Urothelium cell line (cell line): Measurements from ENCODE around the gene KIAA1671.
A peak's percentile ranks its signal among the peaks of the same experiment; 100 is the strongest.

Source experiments
- DNase-seq: peaks from one replicate; pipeline ENCODE4 v3.0.0; 2011; ENCODE audit warnings: low spot score, mixed read lengths
- FAIRE-seq: peaks from 2 replicates; lab custom pipeline; 2011; peaks lifted over from hg19 to GRCh38; lab: Jason Lieb, UNC

KIAA1671 gene

DNA sequence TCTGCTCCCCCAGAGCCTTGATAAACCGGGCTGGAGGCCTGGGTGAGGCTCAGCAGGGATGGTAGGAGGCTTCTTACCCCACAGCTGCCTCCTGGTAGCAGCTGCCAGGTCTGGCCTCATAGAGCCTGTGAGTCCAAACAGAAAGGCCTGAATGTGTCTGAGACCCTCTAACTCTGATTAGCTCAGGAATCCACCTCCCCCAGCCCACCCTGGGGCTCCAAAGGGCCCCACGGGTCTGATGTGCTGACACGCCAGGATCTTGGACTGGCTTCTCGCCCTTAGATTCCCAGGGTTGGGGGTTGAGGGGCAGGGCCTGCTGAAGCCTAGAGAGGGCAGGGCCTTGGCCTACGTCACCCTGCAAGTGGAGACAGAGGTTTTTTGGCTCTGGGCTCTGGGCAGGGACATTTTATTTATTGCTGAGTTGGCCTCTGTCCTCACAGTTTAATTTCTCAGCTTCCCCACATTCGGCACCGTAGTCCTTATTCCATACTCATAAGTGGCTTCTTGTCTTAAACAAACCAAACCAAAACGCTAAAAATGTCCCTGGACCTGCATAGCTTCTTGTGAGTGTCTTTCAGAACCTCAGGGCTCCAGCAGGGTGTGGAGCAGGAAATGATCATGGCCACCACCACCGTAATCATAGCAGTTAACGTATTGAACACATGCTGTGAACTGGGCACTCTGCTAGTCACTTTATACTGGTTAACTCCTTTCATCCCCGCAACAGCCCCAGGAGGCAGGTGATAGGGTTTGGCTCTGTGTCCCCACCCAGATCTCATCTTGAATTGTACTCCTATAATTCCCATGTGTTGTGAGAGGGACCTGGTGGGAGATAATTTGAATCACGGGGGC lies 25.1 kb downstream of the KIAA1671 start:
- no peak for DNase-seq
- peak; percentile 97 for FAIRE-seq

DNA sequence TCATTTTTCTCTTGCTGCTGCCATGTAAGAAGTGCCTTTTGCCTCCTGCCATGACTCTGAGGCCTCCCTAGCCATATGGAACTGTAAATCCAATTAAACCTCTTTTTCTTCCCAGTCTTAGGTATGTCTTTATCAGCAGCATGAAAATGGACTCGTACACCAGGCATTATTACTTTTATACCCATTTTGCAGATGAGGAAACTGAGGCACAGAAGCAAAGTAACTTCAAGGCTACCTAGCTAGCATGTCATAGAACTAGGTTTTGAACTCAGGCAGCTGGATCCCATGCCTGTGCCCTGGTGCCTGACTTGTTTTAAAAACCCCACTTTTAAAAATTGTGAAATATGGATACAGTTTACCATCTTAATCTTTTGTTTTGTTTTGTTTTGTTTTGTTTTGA lies 25.8 kb downstream of the KIAA1671 start:
- no peak for DNase-seq
- FAIRE-seq: peak; percentile 42

DNA sequence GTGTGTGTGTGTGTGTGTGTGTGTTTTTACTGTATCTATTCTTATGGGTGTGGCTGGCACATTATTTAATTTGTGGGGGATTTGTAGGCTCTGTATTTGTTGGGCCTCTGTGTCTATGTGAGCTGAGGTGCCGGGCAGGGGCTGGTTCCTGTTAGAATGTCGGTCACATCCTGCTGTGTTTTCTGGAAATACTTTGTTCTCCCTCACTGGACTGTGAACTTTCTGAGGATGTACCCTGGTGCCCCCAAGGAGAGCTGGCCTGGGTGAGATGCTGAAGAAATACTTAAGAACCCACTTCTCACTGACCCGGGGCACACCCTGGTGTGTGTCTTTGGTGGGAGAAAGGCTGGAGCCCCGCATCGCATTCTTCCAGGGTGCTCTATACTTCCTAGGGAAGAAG lies 28.6 kb downstream of the KIAA1671 start:
- DNase-seq (no peak), FAIRE-seq (peak; percentile 94)

- DNase-seq: no peak
- no peak for FAIRE-seq
Measured at GRCh38 chr22:24981656-24982055, 29.1 kb downstream of the KIAA1671 start.

GRCh38 chr22:24982301-24983056 lies 30.0 kb downstream of the KIAA1671 start:
- FAIRE-seq (peak; percentile 95), DNase-seq (no peak)

DNA sequence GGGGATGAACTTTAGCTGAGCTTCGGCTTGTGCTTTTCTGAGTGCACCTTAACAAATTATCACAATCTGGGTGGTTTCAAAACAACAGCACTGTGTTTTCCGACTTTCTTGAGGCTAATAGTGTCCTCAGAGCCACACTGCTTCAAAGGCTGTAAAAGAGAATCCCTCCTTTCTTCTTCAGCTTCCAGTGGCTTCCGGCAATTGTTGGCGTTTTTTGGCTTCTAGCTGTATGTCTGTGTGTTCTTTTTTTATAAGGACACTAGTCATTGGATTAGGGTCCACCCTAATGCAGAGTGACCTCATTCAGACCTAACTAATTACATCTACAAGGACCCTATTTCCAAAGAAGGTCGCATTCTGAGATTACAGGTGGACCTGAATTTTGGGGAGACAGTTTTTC lies 30.6 kb downstream of the KIAA1671 start:
- FAIRE-seq (no peak), DNase-seq (no peak)

GRCh38 chr22:24984122-24984521 lies 31.6 kb downstream of the KIAA1671 start:
- DNase-seq (no peak), FAIRE-seq (peak; percentile 98)

- DNase-seq (peak; percentile 90), FAIRE-seq (peak; percentile 100)
Measured at GRCh38 chr22:24985826-24986214, 33.3 kb downstream of the KIAA1671 start.

DNA sequence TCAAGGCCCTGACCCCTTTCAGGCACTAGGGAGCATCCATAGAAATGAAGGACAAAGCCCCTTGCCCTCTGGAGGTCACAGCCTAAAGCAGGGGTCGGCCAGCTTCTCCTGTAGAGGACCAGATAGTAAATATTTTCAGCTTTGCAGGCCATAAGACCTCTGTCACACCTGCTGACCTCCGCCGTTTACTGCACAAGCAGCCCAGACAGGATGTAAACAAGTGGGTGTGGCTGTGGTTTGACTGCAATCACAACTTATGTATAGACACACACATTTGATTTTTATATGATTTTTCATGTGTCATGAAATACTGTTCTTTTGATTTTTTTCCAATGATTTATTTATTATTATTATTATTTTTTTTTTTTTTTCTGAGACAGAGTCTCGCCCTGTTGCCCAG lies 34.3 kb downstream of the KIAA1671 start:
- FAIRE-seq (peak; percentile 95), DNase-seq (no peak)

DNA sequence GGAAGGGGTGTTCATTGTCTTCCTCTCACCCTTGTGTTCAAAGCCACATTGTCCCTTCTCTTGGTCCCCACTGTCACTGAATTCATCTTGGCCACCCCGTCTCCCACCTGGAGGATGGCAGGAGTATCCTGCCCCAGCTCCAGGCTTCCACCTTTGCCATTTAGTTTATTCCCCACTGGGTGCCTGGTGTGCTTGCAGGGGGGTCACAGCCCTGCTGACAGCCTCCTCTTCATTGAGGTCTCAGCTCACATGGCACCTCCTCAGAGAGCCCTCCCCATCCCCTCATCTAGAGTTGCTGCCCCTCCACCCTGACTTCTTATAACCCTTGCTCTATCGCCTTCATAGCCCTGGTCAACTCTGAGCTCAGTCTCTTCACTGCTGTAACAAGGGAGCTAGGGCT lies 36.6 kb downstream of the KIAA1671 start:
- peak; percentile 97 for FAIRE-seq
- no peak for DNase-seq

DNA sequence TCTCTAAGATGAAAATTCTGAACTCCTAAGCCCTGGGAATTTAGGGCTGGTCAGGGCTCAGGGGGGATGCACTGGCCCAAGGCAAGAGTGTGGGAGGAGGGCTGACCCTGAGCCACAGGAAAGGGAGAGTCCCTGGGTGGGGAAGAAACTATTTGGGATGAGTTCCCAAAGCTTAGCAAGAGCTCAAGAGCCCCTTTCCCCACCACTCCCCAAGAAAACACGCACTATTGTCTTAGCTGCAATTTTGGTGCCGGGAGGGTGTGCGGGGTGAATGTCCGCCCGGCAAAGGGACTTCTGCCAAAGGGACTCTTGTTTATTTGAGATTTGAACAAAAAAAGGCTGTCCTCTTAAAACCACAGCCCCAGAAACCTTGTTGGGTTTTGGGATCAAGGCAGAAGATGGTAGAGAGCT lies 37.0 kb downstream of the KIAA1671 start:
- DNase-seq (no peak), FAIRE-seq (no peak)

GRCh38 chr22:24990344-24990905 lies 37.9 kb downstream of the KIAA1671 start:
- DNase-seq (no peak), FAIRE-seq (peak; percentile 99)

- DNase-seq (no peak), FAIRE-seq (no peak)
Measured at GRCh38 chr22:24992946-24993345, 40.4 kb downstream of the KIAA1671 start.

GRCh38 chr22:24994070-24994763 lies 41.7 kb downstream of the KIAA1671 start:
- DNase-seq (peak; percentile 73), FAIRE-seq (peak; percentile 95)

- FAIRE-seq (no peak), DNase-seq (no peak)
Measured at GRCh38 chr22:24995649-24996180, 43.2 kb downstream of the KIAA1671 start.

DNA sequence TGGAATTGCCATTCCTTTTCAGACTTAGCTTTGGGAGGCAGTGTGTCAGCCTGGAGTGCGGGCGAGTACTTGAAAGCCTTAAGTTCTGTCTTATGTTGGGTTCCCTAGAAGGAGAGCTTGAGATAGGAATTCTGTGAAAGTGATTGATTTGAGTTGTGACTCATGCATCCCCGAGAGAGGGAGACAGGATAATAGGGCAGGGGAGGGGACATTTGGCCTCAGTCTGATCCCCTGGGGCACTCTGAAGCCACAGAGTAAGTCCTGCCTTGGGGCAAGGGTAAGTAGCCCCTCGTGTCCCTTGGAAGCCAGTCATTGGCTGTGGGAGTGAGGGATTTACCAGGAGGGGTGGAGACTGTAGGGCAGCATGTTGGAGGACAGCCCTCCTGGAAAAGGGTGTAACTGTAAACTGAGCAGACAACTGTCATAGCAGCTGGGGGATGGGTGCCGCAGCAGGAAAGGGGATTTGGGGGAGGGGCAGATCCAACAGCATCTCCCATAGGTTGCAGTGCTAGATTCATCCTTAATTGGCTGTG lies 44.0 kb downstream of the KIAA1671 start:
- peak; percentile 86 for DNase-seq
- peak; percentile 99 for FAIRE-seq

DNA sequence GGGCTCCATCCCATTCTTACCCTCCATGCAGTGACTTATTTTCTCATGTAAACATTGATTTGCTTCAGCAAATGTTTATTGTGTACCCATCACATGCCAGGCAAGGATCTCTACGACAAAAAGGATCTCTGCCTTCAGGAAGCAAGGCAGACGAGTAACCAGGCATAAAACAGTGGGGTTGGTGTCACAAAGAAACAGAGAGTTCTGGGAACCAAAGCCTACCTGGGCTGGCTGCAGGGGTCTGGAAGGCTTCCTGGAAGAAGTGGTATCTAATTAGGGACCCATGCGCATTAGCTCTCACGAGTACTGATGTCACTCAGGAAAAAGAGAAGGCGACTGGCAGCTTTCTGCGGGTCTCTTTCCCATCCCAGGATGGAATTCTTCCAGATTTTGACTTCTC lies 44.5 kb downstream of the KIAA1671 start:
- FAIRE-seq (no peak), DNase-seq (no peak)

DNA sequence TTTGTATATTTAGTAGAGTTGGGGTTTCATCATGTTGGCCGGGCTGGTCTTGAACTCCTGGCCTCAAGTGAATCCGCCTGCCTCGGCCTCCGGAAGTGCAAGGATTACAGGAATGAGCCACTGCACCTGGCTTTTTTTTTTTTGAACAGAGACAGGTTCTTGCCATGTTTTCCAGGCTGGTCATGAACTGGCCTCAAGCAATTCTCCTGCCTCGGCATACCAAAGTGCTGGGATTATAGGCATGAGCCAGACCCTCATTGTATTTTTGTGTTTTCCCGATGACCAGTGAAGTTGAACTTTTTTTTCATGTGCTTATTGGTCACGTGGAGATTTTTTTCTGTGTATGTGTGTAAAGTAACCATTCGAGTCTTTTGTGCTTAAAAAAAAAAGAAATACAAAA lies 48.2 kb downstream of the KIAA1671 start:
- DNase-seq (no peak), FAIRE-seq (no peak)

- FAIRE-seq: peak; percentile 95
Measured at GRCh38 chr22:25002241-25002985, 49.9 kb downstream of the KIAA1671 start.

DNA sequence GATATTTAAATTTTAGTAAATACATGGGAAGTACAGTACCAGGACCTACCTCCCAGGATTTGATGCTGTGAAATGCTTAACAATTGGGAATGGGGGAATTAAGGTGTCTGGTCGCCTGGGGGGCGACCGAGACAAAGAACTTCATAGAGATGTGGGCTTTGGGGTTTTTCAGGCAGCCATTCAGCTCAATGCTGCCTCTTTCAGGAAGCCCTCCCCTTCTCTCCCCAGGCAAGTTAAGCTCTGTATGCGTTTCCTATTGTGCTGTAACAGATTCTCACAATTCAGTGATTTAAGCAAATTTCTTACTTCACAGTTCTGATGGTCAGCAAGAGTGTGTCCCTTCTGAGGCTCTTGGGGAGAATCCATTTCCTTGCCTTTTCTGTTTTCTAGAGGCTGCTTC lies 53.8 kb downstream of the KIAA1671 start:
- DNase-seq: no peak
- no peak for FAIRE-seq

More at GRCh38 chr22:25002241-25002985, 49.9 kb downstream of the KIAA1671 start:
- no peak for DNase-seq
